Lower lobe of right lung (tissue), 2 donors: Measurements from ENCODE around the gene IMPG2. TPM values are rescaled to one million over a fixed set of nuclear protein-coding genes. Genes with fewer than 3 reads are reported as not detected.

ENCODE experiments used
- ATAC-seq, 2 donors: fragments of 200-7000 bp; cut with Tn5 transposase; one replicate each; pipeline ENCODE4 v1.9.1; 2020 to 2022; ENCODE audit warnings: mild to moderate bottlenecking in 2 of 2, moderate library complexity in 2 of 2
- DNase-seq: peaks from one replicate; pipeline ENCODE4 v3.0.0-alpha.2; 2020
- H3K27ac ChIP-seq: fragments of 200-600 bp; one replicate; pipeline ENCODE4 v1.8.0; 2022
- H3K27me3 ChIP-seq: fragments of 200-600 bp; one replicate; pipeline ENCODE4 v1.8.0; 2022; ENCODE audit warnings: low read depth
- H3K36me3 ChIP-seq: fragments of 200-600 bp; one replicate; pipeline ENCODE4 v1.8.0; 2022; ENCODE audit warnings: mild to moderate bottlenecking
- H3K4me1 ChIP-seq: fragments of 200-600 bp; one replicate; pipeline ENCODE4 v1.8.0; 2022
- H3K4me3 ChIP-seq: fragments of 200-600 bp; one replicate; pipeline ENCODE4 v1.8.0; 2022; ENCODE audit warnings: mild to moderate bottlenecking
- H3K9me3 ChIP-seq: fragments of 200-600 bp; one replicate; pipeline ENCODE4 v1.8.0; 2022
- CTCF ChIP-seq: fragments of 200-600 bp; IDR thresholded peaks from one replicate; pipeline ENCODE4 v1.8.0; 2022; ENCODE audit warnings: antibody characterized with exemption, mild to moderate bottlenecking
- intact Hi-C: fragments of 100-400 bp; cut with DNase I; formaldehyde crosslinking; loops from one replicate; pipeline ENCODE4 v1.11.0; 2022
- total RNA-seq: library from RNA; stranded (reverse); fragmentation: NEBNext Ultra II Directional; extraction: Animal tissue kit (Norgen Biotek cat#: 25700); gene quantifications from one replicate; pipeline ENCODE4 v1.2.1, GENCODE V29; 2021
- donor health status: DM: no; HTN: yes; CAD: no; lungs with severe emphysema.

The IMPG2 gene
- total RNA-seq, 1 donor from 2014 or later = 0.21 TPM

- intact Hi-C loops = no loop called here
- Histone ChIP-seq H3K4me3 (no peak overlapping the region), H3K9me3 (no peaks in the 10 kb centered on the region), H3K36me3 (no peaks in the 10 kb centered on the region), H3K4me1 (no peaks in the 10 kb centered on the region), H3K27me3 (no peaks in the 10 kb centered on the region), H3K27ac (no peak overlapping the region)
- no peak for DNase-seq
- TF ChIP-seq CTCF = no peak
- ATAC-seq = no peak
Observed at GRCh38 chr3:101268971-101269671, 51.3 kb downstream of the IMPG2 start.

GRCh38 chr3:101268141-101268540, 52.2 kb downstream of the IMPG2 start:
- H3K27ac ChIP-seq = no peak overlapping the region
- no peak for DNase-seq
- no peaks in the 10 kb centered on the region for H3K27me3 ChIP-seq
- ATAC-seq = no peak
- no peaks in the 10 kb centered on the region for H3K36me3 ChIP-seq
- no peak overlapping the region for H3K4me3 ChIP-seq
- intact Hi-C loops = no loop called here
- H3K9me3 ChIP-seq = no peaks in the 10 kb centered on the region
- TF ChIP-seq CTCF = no peak
- no peaks in the 10 kb centered on the region for H3K4me1 ChIP-seq

- no peaks in the 10 kb centered on the region for H3K27me3 ChIP-seq
- no peak for TF ChIP-seq CTCF
- no peaks in the 10 kb centered on the region for H3K36me3 ChIP-seq
- ATAC-seq (no peak), DNase-seq (no peak)
- no peaks in the 10 kb centered on the region for H3K9me3 ChIP-seq
- intact Hi-C loops = no loop called here
- H3K4me1 ChIP-seq = no peaks in the 10 kb centered on the region
- no peak overlapping the region for H3K27ac ChIP-seq
- H3K4me3 ChIP-seq = no peak overlapping the region
Observed at GRCh38 chr3:101266566-101266965, 53.8 kb downstream of the IMPG2 start.

GRCh38 chr3:101266071-101266470, 54.3 kb downstream of the IMPG2 start:
- Histone ChIP-seq H3K27me3 (no peaks in the 10 kb centered on the region), H3K4me3 (no peak overlapping the region), H3K27ac (no peak overlapping the region), H3K36me3 (no peaks in the 10 kb centered on the region), H3K9me3 (no peaks in the 10 kb centered on the region), H3K4me1 (no peaks in the 10 kb centered on the region)
- no peak for TF ChIP-seq CTCF
- no peak for ATAC-seq
- intact Hi-C loops = no loop called here
- no peak for DNase-seq

- Histone ChIP-seq H3K4me1 (no peaks in the 10 kb centered on the region), H3K4me3 (no peak overlapping the region), H3K27ac (no peak overlapping the region), H3K36me3 (no peaks in the 10 kb centered on the region), H3K9me3 (no peaks in the 10 kb centered on the region), H3K27me3 (no peaks in the 10 kb centered on the region)
- no peak for ATAC-seq
- intact Hi-C loops = no loop called here
- no peak for TF ChIP-seq CTCF
- DNase-seq = no peak
Observed at GRCh38 chr3:101262393-101263240, 57.8 kb downstream of the IMPG2 start.
